Fibroblast of gingiva (primary cell): ENCODE measurements around the gene TMEM191B.
"Not testable (repeated sequence)": the region's sequence is repeated elsewhere in the genome, so short reads cannot be mapped to it uniquely, and the experiment has no call there.

Experiments
- DNase-seq: peaks from one replicate; pipeline ENCODE4 v3.0.0-alpha.2; 2011; ENCODE audit warnings: low read depth

TMEM191B gene

DNA sequence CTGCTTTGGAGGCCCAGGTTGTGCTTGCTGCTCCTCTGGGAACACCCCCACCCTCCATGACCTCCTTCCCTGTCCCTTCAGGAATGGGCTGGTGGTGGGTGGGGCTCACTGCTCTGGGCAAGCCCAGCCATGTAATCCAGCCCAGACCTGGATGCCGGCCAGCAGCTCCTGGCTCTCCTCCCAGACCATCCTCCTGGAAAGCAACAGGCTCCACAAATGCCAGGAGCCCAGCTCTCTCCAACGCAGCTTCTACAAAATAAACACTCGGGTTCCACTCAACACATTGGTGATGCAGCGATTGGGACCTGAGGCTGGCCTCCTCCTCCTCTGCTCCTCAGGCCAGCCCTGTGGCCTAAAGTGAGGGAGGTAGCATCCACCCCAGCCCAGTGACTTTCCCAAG lies 30.9 kb downstream of the TMEM191B start:
- not testable (repeated sequence) for DNase-seq

DNA sequence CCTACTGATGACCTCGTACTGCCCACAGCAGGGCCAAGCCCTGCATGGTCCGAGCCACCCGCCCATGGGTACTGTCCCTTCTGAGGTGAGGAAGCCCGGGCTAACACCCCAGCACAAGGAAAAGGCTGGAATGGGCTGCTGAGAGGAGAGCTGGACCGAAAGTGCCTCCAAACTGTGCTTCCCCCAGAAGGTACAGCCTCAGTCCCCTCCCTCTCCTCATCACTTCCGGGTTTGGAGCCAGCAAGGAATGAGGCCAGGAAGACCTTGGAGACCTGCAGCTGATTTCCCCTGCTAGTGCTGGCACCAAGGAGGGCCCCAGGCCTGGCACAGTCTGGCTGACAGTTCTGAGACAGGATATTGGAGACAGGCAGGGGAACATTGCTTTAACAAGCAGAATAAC lies 31.3 kb downstream of the TMEM191B start:
- not testable (repeated sequence) for DNase-seq

GRCh38 chr22:18560099-18560974 lies 32.7 kb downstream of the TMEM191B start:
- DNase-seq: not testable (repeated sequence)

GRCh38 chr22:18570509-18571246 lies 43.1 kb downstream of the TMEM191B start:
- not testable (repeated sequence) for DNase-seq

DNA sequence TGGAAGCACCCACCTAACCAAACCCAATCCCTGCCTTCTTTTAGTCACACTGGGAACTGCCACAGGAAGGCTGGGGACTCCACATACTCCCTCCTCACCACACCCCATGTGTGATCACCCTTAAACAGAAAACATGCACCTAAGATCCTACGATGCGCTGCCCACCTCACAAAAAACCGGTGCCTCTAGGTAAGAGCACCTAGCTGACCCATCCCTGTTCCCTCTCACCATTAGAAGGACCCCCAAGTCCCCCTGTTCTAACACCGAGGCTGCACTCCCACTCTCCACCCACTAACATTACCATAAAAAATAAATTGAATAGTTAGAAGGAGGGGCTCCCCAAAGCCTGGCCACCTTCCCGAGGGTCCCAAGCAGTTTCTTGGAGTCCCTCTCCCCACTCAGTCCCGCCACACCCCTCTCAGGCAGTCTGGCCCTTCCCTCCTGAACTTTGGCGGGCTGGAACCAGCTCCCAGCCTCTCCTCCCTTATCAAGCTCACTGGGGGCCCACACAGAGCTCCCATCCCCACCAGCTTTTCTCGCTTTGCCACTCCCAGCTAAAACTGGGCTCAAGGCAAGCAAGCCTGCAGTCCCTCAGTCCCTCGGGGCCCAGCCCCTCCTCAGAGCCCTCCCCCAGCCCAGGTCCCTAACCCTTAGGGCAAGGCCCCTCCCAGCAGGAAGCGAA lies 46.0 kb downstream of the TMEM191B start:
- DNase-seq: not testable (repeated sequence)

- DNase-seq: not testable (repeated sequence)
These were observed 47.0 kb downstream of the TMEM191B start for GRCh38 chr22:18574555-18574954.

GRCh38 chr22:18575686-18576085 lies 48.1 kb downstream of the TMEM191B start:
- not testable (repeated sequence) for DNase-seq

GRCh38 chr22:18577090-18577818 lies 49.7 kb downstream of the TMEM191B start:
- DNase-seq: not testable (repeated sequence)

- not testable (repeated sequence) for DNase-seq
These were observed 50.2 kb downstream of the TMEM191B start for GRCh38 chr22:18577847-18578246.
